HFFc6 (cell line): ENCODE measurements around the gene EML4. TPM values are rescaled to one million over a fixed set of nuclear protein-coding genes. Genes with fewer than 3 reads are reported as not detected.
"Not testable (repeated sequence)": the region's sequence is repeated elsewhere in the genome, so short reads cannot be mapped to it uniquely, and the experiment has no call there.

Source experiments
- DNase-seq: peaks from one replicate; pipeline ENCODE4 v3.0.0-alpha.2; 2018
- H3K27ac Mint-ChIP-seq: 2 replicates; pipeline ENCODE4 v1.8.0; 2020; ENCODE audit warnings: mild to moderate bottlenecking, mixed read lengths
- H3K27me3 Mint-ChIP-seq: 2 replicates; pipeline ENCODE4 v1.8.0; 2021; ENCODE audit warnings: mild to moderate bottlenecking, moderate library complexity, mixed read lengths; ENCODE audit not compliant: insufficient read depth
- H3K36me3 Mint-ChIP-seq: 2 replicates; pipeline ENCODE4 v1.8.0; 2021; ENCODE audit warnings: low read depth, mixed read lengths
- H3K4me1 Mint-ChIP-seq: 2 replicates; pipeline ENCODE4 v1.8.0; 2020; ENCODE audit warnings: low read depth, mixed read lengths
- H3K4me3 Mint-ChIP-seq: 2 replicates; pipeline ENCODE4 v1.8.0; 2020; ENCODE audit warnings: mild to moderate bottlenecking, moderate library complexity, mixed read lengths
- H3K9me3 Mint-ChIP-seq: 2 replicates; pipeline ENCODE4 v1.8.0; 2020; ENCODE audit warnings: mild to moderate bottlenecking, mixed read lengths
- CTCF ChIP-seq: fragments of 200-600 bp; sonication (generic); IDR thresholded peaks from 2 replicates; pipeline ENCODE4 v1.5.0; 2021; ENCODE audit warnings: antibody characterized with exemption, mild to moderate bottlenecking
- total RNA-seq, 6 experiments: library from RNA; stranded (reverse); fragmentation: NEBNext Ultra II Directional; extraction: Animal tissue kit (Norgen Biotek cat#: 25700); gene quantifications; 2 replicates in 1 of 6; 3 replicates in 5 of 6; pipeline ENCODE4 v1.2.3, GENCODE V29; 2021

Gene EML4
- total RNA-seq, 6 experiments from 2014 or later = 31.7 to 35.8 (median 33.6) TPM

DNA sequence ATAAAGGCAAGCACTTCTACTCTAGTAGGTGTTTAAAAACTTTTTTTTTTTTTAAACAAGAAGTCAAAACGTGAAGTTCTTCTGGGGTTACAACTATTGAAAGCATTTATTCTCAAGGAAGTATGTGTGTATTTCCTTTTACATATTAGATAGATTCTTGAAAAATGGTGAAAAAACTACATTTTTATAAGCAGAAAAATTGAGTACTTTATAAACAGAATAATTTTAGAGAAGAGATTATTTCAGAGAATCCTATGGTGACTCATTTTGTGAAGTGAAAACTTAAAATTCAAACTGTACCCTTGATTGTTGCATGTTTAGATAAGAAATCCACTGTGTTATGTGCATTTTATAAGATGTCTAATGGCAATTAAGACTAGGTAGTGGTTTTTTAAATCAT is 2.9 kb downstream of the EML4 start:
- DNase-seq = no peak
- Mint-ChIP-seq H3K4me3 (no peak overlapping the region), H3K4me1 (peaks cover 27% of the 10 kb centered on the region), H3K27ac (no peak overlapping the region; the same call in 1 of the 2 replicates), H3K36me3 (peaks cover 5% of the 10 kb centered on the region; the same call in 1 of the 2 replicates), H3K27me3 (no peaks in the 10 kb centered on the region; the same call in 1 of the 2 replicates), H3K9me3 (no peaks in the 10 kb centered on the region)
- TF ChIP-seq CTCF = no peak

GRCh38 chr2:42172566-42172965 is 3.4 kb downstream of the EML4 start:
- Mint-ChIP-seq H3K27me3 (no peaks in the 10 kb centered on the region; the same call in 1 of the 2 replicates), H3K4me1 (peaks cover 21% of the 10 kb centered on the region), H3K9me3 (no peaks in the 10 kb centered on the region), H3K36me3 (peaks cover 5% of the 10 kb centered on the region; the same call in 1 of the 2 replicates), H3K4me3 (no peak overlapping the region), H3K27ac (no peak overlapping the region)
- no peak for DNase-seq
- no peak for TF ChIP-seq CTCF

- DNase-seq, H3K27me3 Mint-ChIP-seq, H3K4me3 Mint-ChIP-seq, H3K27ac Mint-ChIP-seq, H3K9me3 Mint-ChIP-seq, H3K36me3 Mint-ChIP-seq: not testable (repeated sequence)
- peaks cover 15% of the 10 kb centered on the region for H3K4me1 Mint-ChIP-seq
Observed at GRCh38 chr2:42173467-42173866, 4.3 kb downstream of the EML4 start.

DNA sequence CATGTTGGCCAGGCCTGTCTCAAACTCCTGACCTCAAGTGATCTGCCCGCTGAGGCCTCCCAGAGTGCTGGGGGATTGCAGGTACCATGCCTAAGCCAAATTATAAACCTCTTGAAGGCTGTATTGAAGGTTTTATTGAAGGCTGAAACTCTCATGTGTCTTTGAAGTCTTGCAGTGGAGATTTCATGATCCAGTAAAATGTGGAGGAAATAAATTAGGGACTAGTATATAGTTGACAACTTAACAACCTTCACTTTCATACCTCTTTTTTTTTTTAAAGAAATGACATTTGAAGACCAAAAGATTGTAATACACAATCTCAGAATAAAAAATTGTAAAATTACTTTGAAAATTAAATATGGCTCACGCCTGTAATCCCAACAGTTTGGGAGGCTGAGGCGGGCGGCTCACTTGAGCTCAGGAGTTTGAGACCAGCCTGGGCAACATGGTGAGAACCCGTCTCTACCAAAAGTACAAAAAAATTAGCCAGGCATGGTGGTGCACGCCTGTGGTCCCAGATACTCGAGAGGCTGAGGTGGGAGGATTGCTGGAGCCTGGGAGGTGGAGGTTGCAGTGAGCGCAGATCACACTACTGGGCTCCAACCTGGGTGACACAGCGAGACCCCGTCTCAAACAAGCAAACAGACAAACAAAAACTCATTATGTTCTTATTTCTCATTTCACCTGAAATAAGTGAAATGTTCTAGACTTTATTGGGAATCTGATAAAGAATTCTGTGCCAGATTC is 8.0 kb downstream of the EML4 start:
- H3K36me3 Mint-ChIP-seq = peaks cover 5% of the 10 kb centered on the region; the same call in 1 of the 2 replicates
- H3K27me3 Mint-ChIP-seq = no peaks in the 10 kb centered on the region
- H3K4me1 Mint-ChIP-seq = peaks cover 18% of the 10 kb centered on the region
- H3K4me3 Mint-ChIP-seq = no peak overlapping the region
- no peak for DNase-seq
- H3K9me3 Mint-ChIP-seq = no peaks in the 10 kb centered on the region
- TF ChIP-seq CTCF = no peak
- no peak overlapping the region for H3K27ac Mint-ChIP-seq

DNA sequence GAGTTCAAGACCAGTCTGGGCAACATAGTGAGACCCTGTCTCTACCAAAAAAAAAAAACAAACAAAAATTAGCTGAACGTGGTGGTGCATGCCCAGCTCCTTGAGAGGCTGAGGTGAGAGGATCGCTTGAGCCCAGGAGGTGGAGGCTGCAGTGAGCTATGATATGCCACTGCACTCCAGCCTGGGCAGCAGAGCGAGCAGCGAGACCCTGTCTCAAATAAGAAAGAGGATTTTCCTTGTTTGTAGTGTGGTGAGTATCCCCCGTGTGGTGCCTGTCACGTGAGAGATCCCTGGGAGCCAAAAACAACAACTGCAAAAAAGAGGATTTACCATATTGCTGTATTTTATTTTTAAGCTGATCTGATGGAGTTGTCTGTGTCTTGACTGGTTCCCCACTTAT is 9.2 kb downstream of the EML4 start:
- no peak overlapping the region for H3K4me3 Mint-ChIP-seq
- no peak for DNase-seq
- no peak for TF ChIP-seq CTCF
- no peaks in the 10 kb centered on the region for H3K9me3 Mint-ChIP-seq
- H3K27me3 Mint-ChIP-seq = no peaks in the 10 kb centered on the region
- H3K27ac Mint-ChIP-seq = no peak overlapping the region
- peaks cover 5% of the 10 kb centered on the region; the same call in 1 of the 2 replicates for H3K36me3 Mint-ChIP-seq
- peaks cover 27% of the 10 kb centered on the region for H3K4me1 Mint-ChIP-seq

DNA sequence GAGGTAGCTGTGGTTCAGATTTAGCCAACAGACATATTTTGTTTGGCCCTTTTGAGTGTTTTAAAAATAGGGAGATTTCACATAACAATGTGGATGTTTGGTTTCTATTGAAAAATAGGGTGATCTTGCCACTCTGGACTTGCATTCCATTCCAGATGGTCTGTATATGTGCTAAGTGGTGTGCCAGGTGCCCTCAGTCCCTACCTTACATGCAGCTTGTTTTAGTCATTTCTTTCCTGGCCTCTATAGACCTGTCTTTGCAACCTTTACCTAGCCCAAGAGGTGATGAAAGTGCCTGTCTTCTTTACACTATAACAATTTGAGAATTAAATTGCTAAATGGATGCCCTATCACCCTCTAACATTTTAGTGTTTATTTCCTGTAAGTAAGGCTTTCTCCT is 11.1 kb downstream of the EML4 start:
- Mint-ChIP-seq H3K27ac (no peak overlapping the region), H3K9me3 (no peaks in the 10 kb centered on the region), H3K36me3 (peaks cover 5% of the 10 kb centered on the region; the same call in 1 of the 2 replicates), H3K4me1 (peaks cover 35% of the 10 kb centered on the region), H3K27me3 (no peaks in the 10 kb centered on the region), H3K4me3 (no peak overlapping the region)
- TF ChIP-seq CTCF = no peak
- DNase-seq = no peak
